ENCODE measurements around the gene RETREG1.

- no peak for TF ChIP-seq EZH2phosphoT487 (IDR thresholded peaks at IDR 0.05; ENCODE audit: borderline replicate concordance)
- TF ChIP-seq, protein P1, sequence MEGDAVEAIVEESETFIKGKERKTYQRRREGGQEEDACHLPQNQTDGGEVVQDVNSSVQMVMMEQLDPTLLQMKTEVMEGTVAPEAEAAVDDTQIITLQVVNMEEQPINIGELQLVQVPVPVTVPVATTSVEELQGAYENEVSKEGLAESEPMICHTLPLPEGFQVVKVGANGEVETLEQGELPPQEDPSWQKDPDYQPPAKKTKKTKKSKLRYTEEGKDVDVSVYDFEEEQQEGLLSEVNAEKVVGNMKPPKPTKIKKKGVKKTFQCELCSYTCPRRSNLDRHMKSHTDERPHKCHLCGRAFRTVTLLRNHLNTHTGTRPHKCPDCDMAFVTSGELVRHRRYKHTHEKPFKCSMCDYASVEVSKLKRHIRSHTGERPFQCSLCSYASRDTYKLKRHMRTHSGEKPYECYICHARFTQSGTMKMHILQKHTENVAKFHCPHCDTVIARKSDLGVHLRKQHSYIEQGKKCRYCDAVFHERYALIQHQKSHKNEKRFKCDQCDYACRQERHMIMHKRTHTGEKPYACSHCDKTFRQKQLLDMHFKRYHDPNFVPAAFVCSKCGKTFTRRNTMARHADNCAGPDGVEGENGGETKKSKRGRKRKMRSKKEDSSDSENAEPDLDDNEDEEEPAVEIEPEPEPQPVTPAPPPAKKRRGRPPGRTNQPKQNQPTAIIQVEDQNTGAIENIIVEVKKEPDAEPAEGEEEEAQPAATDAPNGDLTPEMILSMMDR (conservative IDR thresholded peaks at IDR 0.05; ENCODE audit: low read length), result no peak
Measured at GRCh38 chr5:16573401-16573800, 43.4 kb downstream of the RETREG1 start.
